Measurements from ENCODE around the gene TDRD1. TPM values are rescaled to one million over a fixed set of nuclear protein-coding genes. Genes with fewer than 3 reads are reported as not detected.

The TDRD1 gene
- total RNA-seq, 1 donor from 2014 or later = 0.53 TPM

GRCh38 chr10:114163062-114163461, 16.1 kb upstream of the TDRD1 start:
- no peak for TF ChIP-seq CTCF (IDR thresholded peaks at IDR 0.05)
- no peaks in the 10 kb centered on the region for H3K27me3 ChIP-seq

GRCh38 chr10:114166043-114166442, 13.1 kb upstream of the TDRD1 start:
- Histone ChIP-seq H3K27me3 (no peaks in the 10 kb centered on the region), H3K4me1 (peaks cover 0 to 12% of the 10 kb centered on the region in 2 donors), H3K27ac (no peak overlapping the region), H3K36me3 (peaks cover 0 to 9% of the 10 kb centered on the region in 2 donors), H3K9me3 (peaks cover 0 to 6% of the 10 kb centered on the region in 2 donors), H3K4me3 (no peak overlapping the region)
- intact Hi-C loops (cut with DNase I) = loop anchor here (10.0 kb wide), 1 partner anchor 701 kb away; no protein-coding TSS in a partner anchor
- no peak for TF ChIP-seq CTCF (IDR thresholded peaks at IDR 0.05)
- no peak for DNase-seq (ENCODE audit: low spot score in 2 of 2)

More at GRCh38 chr10:114163062-114163461, 16.1 kb upstream of the TDRD1 start:
- H3K36me3 ChIP-seq = peaks cover 0 to 9% of the 10 kb centered on the region in 2 donors
- intact Hi-C loops (cut with DNase I) = loop anchor here (10.0 kb wide), 1 partner anchor 698 kb away; no protein-coding TSS in a partner anchor
- no peak overlapping the region for H3K4me3 ChIP-seq
- H3K4me1 ChIP-seq = peaks cover 0 to 12% of the 10 kb centered on the region in 2 donors
- no peak overlapping the region for H3K27ac ChIP-seq
- H3K9me3 ChIP-seq = no peaks in the 10 kb centered on the region
- no peak for DNase-seq (ENCODE audit: low spot score in 2 of 2)

- Histone ChIP-seq H3K27ac (peak overlapping the region in 1 of 2 donors; percentile 38), H3K4me3 (no peak overlapping the region), H3K36me3 (peaks cover 0 to 7% of the 10 kb centered on the region in 2 donors), H3K4me1 (peaks cover 0 to 12% of the 10 kb centered on the region in 2 donors), H3K27me3 (no peaks in the 10 kb centered on the region), H3K9me3 (peaks cover 0 to 6% of the 10 kb centered on the region in 2 donors)
- DNase-seq (ENCODE audit: low spot score in 2 of 2) = no peak
- intact Hi-C loops (cut with DNase I) = loop anchor here (10.0 kb wide), 1 partner anchor 702 kb away; no protein-coding TSS in a partner anchor
- TF ChIP-seq CTCF (IDR thresholded peaks at IDR 0.05) = no peak
These were observed 12.7 kb upstream of the TDRD1 start for GRCh38 chr10:114166494-114166893.

- DNase-seq (ENCODE audit: low spot score in 2 of 2) = no peak
- Histone ChIP-seq H3K4me1 (peaks cover 0 to 15% of the 10 kb centered on the region in 2 donors), H3K27me3 (no peaks in the 10 kb centered on the region), H3K4me3 (no peak overlapping the region), H3K9me3 (peaks cover 0 to 6% of the 10 kb centered on the region in 2 donors), H3K36me3 (no peaks in the 10 kb centered on the region), H3K27ac (no peak overlapping the region)
- TF ChIP-seq CTCF (IDR thresholded peaks at IDR 0.05) = no peak
- intact Hi-C loops (cut with DNase I) = loop anchor here (10.0 kb wide), 1 partner anchor 703 kb away; no protein-coding TSS in a partner anchor
These were observed 11.2 kb upstream of the TDRD1 start for GRCh38 chr10:114167985-114168384.

GRCh38 chr10:114168450-114169009, 10.6 kb upstream of the TDRD1 start:
- Histone ChIP-seq H3K4me3 (no peak overlapping the region), H3K36me3 (no peaks in the 10 kb centered on the region), H3K27me3 (no peaks in the 10 kb centered on the region), H3K9me3 (peaks cover 0 to 6% of the 10 kb centered on the region in 2 donors), H3K4me1 (peaks cover 0 to 17% of the 10 kb centered on the region in 2 donors), H3K27ac (no peak overlapping the region)
- TF ChIP-seq CTCF (IDR thresholded peaks at IDR 0.05) = no peak
- intact Hi-C loops (cut with DNase I) = loop anchor here (10.0 kb wide), 1 partner anchor 704 kb away; no protein-coding TSS in a partner anchor
- DNase-seq (ENCODE audit: low spot score in 2 of 2) = no peak
